ENCODE results near the gene FIGNL1. TPM values are rescaled to one million over a fixed set of nuclear protein-coding genes. Genes with fewer than 3 reads are reported as not detected.
A peak's percentile ranks its signal among the peaks of the same experiment; 100 is the strongest.

Gene FIGNL1, protein sequence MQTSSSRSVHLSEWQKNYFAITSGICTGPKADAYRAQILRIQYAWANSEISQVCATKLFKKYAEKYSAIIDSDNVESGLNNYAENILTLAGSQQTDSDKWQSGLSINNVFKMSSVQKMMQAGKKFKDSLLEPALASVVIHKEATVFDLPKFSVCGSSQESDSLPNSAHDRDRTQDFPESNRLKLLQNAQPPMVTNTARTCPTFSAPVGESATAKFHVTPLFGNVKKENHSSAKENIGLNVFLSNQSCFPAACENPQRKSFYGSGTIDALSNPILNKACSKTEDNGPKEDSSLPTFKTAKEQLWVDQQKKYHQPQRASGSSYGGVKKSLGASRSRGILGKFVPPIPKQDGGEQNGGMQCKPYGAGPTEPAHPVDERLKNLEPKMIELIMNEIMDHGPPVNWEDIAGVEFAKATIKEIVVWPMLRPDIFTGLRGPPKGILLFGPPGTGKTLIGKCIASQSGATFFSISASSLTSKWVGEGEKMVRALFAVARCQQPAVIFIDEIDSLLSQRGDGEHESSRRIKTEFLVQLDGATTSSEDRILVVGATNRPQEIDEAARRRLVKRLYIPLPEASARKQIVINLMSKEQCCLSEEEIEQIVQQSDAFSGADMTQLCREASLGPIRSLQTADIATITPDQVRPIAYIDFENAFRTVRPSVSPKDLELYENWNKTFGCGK
- total RNA-seq = 10 to 100 TPM; 46.8 to 47.2 TPM

DNA sequence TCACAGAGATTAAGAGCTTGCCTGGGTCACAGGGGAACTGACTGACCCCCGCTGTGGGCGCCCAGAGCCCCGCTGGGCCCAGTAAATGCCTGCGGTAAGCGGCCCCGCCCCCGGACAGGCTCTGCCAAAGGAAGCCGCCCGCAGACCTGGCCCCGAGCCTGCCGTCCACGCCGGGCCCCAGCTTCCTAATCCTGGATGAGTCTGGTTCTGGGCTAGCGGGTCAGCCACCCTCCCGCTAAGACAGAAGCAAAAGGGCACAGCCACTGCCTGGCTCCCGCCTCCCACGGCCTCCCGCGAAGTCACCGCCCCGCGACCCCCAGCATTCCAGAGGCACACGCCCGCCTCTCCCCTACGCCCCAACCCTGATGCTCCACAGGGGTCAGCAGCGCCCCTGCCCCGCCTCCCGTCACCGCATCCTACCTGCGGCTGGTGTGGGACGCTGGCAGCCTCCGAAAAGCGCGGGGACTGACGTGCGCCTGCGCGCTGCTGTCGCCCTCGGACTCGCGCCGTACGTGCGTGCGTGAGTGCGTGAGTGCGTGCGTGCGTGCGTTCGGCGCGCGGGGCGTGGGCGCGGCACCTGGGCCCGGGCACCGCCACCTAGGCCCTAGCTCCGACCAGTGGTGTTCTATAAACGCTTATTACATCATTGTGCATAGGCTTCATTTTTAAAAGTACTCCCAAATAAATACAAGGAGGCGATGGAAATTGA lies at the start of gene FIGNL1:
Gene FIGNL1 (minus strand): TSS at position 470 of the 709 bp plus-strand sequence. CDS start 3,063 bp downstream, outside the sequence.
- H3K4me1 Mint-ChIP-seq (ENCODE audit: low read depth) = peaks cover 42% of the 10 kb centered on the region
- TF ChIP-seq, protein P1, sequence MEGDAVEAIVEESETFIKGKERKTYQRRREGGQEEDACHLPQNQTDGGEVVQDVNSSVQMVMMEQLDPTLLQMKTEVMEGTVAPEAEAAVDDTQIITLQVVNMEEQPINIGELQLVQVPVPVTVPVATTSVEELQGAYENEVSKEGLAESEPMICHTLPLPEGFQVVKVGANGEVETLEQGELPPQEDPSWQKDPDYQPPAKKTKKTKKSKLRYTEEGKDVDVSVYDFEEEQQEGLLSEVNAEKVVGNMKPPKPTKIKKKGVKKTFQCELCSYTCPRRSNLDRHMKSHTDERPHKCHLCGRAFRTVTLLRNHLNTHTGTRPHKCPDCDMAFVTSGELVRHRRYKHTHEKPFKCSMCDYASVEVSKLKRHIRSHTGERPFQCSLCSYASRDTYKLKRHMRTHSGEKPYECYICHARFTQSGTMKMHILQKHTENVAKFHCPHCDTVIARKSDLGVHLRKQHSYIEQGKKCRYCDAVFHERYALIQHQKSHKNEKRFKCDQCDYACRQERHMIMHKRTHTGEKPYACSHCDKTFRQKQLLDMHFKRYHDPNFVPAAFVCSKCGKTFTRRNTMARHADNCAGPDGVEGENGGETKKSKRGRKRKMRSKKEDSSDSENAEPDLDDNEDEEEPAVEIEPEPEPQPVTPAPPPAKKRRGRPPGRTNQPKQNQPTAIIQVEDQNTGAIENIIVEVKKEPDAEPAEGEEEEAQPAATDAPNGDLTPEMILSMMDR (IDR thresholded peaks at IDR 0.05) = no peak
- H3K36me3 Mint-ChIP-seq (ENCODE audit: low read depth) = peaks cover 28% of the 10 kb centered on the region
- ATAC-seq (peak; percentile 89), DNase-seq (peak; percentile 90)
- intact Hi-C loops (cut with micrococcal nuclease) = no loop called here
- H3K27ac Mint-ChIP-seq = peak within 1 kb of the TSS; percentile 96
- POLR2A ChIA-PET = interaction anchor here (0.7 to 1.4 kb wide), 7 partner anchors 10 to 183 kb away, joined by 3 to 8 read pairs (median 4); no protein-coding TSS in a partner anchor
- CTCF ChIA-PET = interaction anchor here (1.0 to 6.9 kb wide), 4 partner anchors 18 to 357 kb away, joined by 4 to 36 read pairs (median 6); partner anchors contain the start of gene ZPBP
- no peaks in the 10 kb centered on the region for H3K27me3 Mint-ChIP-seq
- no peaks in the 10 kb centered on the region for H3K9me3 Mint-ChIP-seq
- H3K4me3 Mint-ChIP-seq = peak within 1 kb of the TSS; percentile 92

DNA sequence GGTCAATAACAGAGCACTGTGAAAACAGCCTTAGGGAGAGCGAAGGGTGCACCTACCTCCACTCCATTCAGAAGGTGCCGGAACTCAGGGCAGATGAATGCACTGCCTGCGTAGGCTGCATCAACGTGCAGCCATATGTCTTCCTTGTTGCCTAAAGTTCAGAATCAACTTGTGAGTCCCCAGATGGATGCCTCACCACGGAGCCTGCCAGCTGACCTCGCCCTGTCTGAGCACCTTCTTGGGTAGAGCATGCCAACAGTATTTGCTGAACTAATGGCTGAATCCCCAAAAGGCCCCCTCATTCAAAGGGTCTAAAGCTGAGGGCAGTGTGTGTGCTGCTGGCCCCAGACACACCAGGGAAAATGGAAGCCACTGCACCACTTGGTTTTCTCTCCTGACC lies 48.9 kb upstream of the FIGNL1 start:
- DNase-seq = no peak
- H3K27ac Mint-ChIP-seq = no peak overlapping the region
- intact Hi-C loops (cut with micrococcal nuclease) = no loop called here
- POLR2A ChIA-PET = no interaction called here
- no peak for ATAC-seq
- no peaks in the 10 kb centered on the region for H3K36me3 Mint-ChIP-seq (ENCODE audit: low read depth)
- H3K4me3 Mint-ChIP-seq = no peak overlapping the region
- H3K9me3 Mint-ChIP-seq = no peaks in the 10 kb centered on the region
- peaks cover 11% of the 10 kb centered on the region for H3K27me3 Mint-ChIP-seq
- TF ChIP-seq, protein P1 (IDR thresholded peaks at IDR 0.05) = no peak
- peaks cover 4% of the 10 kb centered on the region for H3K4me1 Mint-ChIP-seq (ENCODE audit: low read depth)
- CTCF ChIA-PET = interaction anchor here (1.3 kb wide), 1 partner anchor 13 kb away, joined by 4 read pairs; no protein-coding TSS in a partner anchor

DNA sequence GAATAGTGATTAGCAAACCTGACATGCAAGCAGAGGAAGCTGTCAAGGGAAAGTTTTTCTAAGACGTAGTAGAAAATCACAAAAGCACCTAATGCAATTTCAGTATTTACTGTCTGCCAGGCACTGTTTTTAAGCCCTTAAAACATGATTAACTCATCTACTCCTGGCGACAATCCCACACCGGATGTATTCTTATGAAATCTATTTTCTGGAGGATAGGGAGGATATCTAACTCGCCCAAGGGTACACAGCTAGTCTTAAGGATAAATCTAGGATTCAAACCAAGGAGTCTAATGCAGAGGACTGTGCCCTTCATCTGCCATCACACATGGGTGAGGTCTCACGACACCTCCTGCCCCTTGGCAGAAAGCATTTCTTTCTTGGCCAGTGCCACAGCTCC lies 47.8 kb upstream of the FIGNL1 start:
- TF ChIP-seq, protein P1 (IDR thresholded peaks at IDR 0.05) = no peak

DNA sequence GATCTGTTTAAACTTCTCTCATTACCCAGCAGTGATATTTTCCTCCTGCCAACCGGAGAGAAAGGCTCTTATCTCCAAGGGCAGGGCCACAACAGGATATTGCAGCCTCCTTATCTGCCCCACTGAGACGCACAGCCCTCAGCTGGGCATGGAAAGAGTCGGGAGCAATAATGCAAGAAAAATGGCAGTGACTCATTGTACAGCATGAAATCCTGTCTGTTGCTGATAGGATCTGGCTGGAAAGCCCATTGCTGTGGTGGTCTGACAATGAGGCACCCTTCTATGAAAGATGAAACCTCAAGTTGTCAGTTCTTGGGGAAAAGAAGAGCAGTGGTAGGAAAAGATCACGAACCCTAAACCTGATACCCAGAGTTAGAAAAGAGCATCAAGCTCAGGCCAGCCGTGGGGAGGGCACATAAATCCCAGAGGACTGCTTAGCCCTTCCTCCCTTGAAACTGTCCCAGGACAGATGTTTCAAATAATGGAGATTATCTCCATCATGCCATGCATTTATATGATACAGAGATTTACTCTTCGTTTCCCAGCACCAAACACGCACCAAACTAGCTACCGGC lies 47.0 kb upstream of the FIGNL1 start:
- intact Hi-C loops (cut with micrococcal nuclease) = no loop called here
- no peak overlapping the region for H3K27ac Mint-ChIP-seq
- TF ChIP-seq, protein P1 (IDR thresholded peaks at IDR 0.05) = no peak
- H3K4me3 Mint-ChIP-seq = no peak overlapping the region
- DNase-seq = no peak
- H3K9me3 Mint-ChIP-seq = no peaks in the 10 kb centered on the region
- no peak for ATAC-seq
- peaks cover 4% of the 10 kb centered on the region for H3K4me1 Mint-ChIP-seq (ENCODE audit: low read depth)
- ChIA-PET POLR2A (no interaction called here), CTCF (interaction anchor here (1.3 to 2.0 kb wide), 5 partner anchors 10 to 404 kb away, joined by 3 to 5 read pairs (median 3); partner anchors contain the start of gene ZPBP)
- no peaks in the 10 kb centered on the region for H3K36me3 Mint-ChIP-seq (ENCODE audit: low read depth)
- peaks cover 11% of the 10 kb centered on the region for H3K27me3 Mint-ChIP-seq

More for the DNA sequence above, 47.8 kb upstream of the FIGNL1 start:
- Mint-ChIP-seq H3K36me3 (ENCODE audit: low read depth) (no peaks in the 10 kb centered on the region), H3K4me3 (no peak overlapping the region), H3K9me3 (no peaks in the 10 kb centered on the region), H3K4me1 (ENCODE audit: low read depth) (peaks cover 4% of the 10 kb centered on the region), H3K27me3 (peaks cover 11% of the 10 kb centered on the region), H3K27ac (no peak overlapping the region)
- intact Hi-C loops (cut with micrococcal nuclease) = no loop called here
- CTCF ChIA-PET = interaction anchor here (1.3 to 2.0 kb wide), 3 partner anchors 11 to 30 kb away, joined by 3 to 5 read pairs (median 4); no protein-coding TSS in a partner anchor
- DNase-seq (no peak), ATAC-seq (no peak)
- POLR2A ChIA-PET = no interaction called here
